GM18505 (cell line): Measurements from ENCODE around the gene EFCC1.
"Not testable (repeated sequence)": the region's sequence is repeated elsewhere in the genome, so short reads cannot be mapped to it uniquely, and the experiment has no call there.

Source experiments
- ATAC-seq: cut with Tn5 transposase; IDR thresholded peaks from one replicate; pipeline ENCODE4 v1.9.1; 2021; ENCODE audit not compliant: unreplicated experiment
- POLR2A ChIP-seq: IDR thresholded peaks from 4 replicates; pipeline ENCODE4 v1.6.1; 2011; ENCODE audit warnings: borderline replicate concordance; ENCODE audit not compliant: insufficient read depth, insufficient read length; ENCODE audit errors: extremely low read depth

The EFCC1 gene

DNA sequence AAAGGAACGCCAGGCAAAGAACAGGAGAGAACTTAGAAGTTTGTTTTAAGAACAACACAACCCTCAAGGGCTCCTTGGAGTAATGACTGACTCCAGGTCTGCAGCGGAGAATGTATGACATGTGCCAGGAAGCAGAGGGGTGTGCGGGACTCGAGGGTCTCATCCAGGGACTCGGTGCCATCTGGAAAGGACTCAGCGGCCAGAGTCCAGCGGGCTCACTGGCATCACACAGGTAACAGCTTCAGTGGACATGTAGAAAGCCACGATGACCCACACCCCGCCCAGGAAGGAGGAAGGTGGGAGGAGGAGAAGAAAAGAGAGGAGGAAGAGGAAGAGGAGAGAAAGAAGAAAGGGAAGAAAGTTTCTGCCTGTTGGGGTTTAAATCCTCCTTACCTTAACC lies 80.9 kb downstream of the EFCC1 start:
- ATAC-seq: no peak
- TF ChIP-seq POLR2A: no peak

GRCh38 chr3:129084501-129084900 lies 83.4 kb downstream of the EFCC1 start:
- ATAC-seq: no peak
- TF ChIP-seq POLR2A: no peak

- TF ChIP-seq POLR2A: no peak
- no peak for ATAC-seq
Observed at GRCh38 chr3:129085165-129085715, 84.1 kb downstream of the EFCC1 start.

DNA sequence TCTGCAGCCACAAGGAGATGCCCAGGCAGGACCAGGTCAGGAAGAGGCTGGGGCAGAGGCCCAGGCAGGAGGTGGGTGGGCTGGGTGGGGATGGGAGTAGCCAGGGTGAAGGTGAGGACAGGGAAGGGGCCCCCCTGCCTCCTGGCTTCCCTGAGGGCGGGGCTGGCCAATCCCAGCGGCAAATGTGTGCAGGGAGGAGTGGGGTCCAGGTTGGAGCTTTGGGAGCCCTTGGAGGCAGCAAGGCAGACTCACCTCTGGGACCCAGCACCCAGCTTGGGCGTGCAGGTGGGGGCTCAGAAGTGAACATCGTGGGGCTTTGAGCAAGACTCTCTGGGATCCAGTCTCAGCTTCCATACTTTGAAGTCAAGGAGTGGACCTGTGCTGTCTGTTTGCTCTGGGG lies 84.7 kb downstream of the EFCC1 start:
- no peak for TF ChIP-seq POLR2A
- no peak for ATAC-seq

DNA sequence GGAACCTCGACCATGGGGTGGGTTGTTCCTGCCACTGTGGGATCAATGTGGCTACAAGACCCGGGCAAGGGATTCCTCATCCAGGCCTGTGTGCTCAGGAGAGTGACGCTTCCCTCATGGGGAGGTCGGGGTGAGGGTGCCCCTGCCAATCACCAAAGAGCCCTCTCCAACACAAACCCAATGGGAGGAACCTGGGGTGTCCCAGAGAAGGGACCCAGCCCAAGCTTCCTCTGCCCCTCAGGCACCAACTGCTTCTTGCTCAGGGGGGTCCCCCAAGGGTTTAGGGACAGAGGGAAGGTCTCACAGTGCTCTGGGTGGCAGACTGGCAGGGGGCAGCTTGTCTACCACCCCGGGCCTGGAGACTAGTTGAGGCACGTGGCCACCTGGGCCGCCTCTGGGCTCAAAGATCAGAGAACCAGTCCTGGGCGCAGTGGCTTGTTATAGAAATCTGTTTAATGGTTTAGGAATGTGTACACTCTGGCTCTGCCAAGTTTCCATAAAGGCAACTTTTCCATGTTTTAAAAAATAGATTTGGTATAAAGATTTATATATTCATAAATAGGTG lies 86.1 kb downstream of the EFCC1 start:
- no peak for TF ChIP-seq POLR2A
- no peak for ATAC-seq

- peak; percentile 61 for ATAC-seq
Observed at GRCh38 chr3:129087904-129088303, 86.8 kb downstream of the EFCC1 start.

- not testable (repeated sequence) for ATAC-seq
Observed at GRCh38 chr3:129088312-129088711, 87.2 kb downstream of the EFCC1 start.
